ENCODE data around the gene ANKLE1. TPM values are rescaled to one million over a fixed set of nuclear protein-coding genes. Genes with fewer than 3 reads are reported as not detected.

ANKLE1 gene
- total and polyA plus RNA-seq, 8 donors = 0.04 to 0.59 (median 0.13) TPM; not detected in 1

DNA sequence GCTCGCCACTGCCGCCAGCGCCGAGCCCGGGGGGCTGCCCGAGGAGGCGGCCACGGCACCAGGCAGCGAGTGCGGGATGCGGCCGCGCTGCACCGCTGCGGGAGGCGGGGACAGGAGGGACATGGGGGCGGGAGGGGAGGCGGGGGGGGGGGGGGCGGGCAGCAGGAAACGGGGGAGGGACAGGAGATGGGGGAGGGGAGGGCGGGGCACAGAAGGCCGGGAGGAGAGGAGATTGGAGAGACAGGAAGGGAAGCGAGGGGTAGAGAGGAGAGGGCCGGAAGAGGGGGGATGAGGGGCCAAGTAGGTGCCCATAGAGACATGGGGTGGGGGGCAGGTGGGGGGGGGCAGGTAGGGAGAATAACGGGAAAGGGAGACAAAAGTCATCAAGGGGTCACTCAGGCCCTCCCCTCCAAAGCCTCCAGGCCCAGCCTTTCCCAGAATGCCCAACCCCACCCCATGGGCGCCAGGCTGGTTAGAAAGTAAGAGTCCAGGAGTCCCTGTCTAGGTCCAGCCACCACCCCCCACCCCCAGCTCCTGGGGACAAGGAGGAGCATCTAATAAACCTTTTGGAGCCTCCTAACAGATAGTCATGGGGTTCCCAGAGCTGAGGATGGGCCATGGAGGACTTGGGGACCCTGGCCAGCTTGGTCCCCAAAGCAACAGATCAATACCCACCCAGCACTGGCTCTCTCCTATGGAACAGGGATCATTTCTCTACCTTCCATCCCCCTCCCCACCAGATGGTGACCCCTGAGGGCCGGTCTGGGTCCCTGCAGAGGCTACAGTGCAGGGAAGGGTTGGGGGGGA is 45.5 kb upstream of the ANKLE1 start:
- peaks cover 0 to 19% (median 8%) of the 10 kb centered on the region in 3 donors for H3K36me3 ChIP-seq
- no peaks in the 10 kb centered on the region for H3K9me3 ChIP-seq
- peak overlapping the region; percentile 31 to 59 (median 38) for H3K4me3 ChIP-seq
- peak overlapping the region in 3 of 4 donors; percentile 42 to 69 (median 64) for H3K27ac ChIP-seq
- intact Hi-C loops (cut with DNase I) = no loop called here
- peaks cover 5 to 21% (median 9%) of the 10 kb centered on the region in 3 donors for H3K4me1 ChIP-seq
- WGBS, 2 donors = 14 to 19% methylated on average over 12 to 24 of the region's 27 CpGs
- ATAC-seq = peak; percentile 11 to 46 (median 23)
- FAIRE-seq = no peak
- TF ChIP-seq, protein P1, sequence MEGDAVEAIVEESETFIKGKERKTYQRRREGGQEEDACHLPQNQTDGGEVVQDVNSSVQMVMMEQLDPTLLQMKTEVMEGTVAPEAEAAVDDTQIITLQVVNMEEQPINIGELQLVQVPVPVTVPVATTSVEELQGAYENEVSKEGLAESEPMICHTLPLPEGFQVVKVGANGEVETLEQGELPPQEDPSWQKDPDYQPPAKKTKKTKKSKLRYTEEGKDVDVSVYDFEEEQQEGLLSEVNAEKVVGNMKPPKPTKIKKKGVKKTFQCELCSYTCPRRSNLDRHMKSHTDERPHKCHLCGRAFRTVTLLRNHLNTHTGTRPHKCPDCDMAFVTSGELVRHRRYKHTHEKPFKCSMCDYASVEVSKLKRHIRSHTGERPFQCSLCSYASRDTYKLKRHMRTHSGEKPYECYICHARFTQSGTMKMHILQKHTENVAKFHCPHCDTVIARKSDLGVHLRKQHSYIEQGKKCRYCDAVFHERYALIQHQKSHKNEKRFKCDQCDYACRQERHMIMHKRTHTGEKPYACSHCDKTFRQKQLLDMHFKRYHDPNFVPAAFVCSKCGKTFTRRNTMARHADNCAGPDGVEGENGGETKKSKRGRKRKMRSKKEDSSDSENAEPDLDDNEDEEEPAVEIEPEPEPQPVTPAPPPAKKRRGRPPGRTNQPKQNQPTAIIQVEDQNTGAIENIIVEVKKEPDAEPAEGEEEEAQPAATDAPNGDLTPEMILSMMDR (IDR thresholded peaks at IDR 0.05) = no peak
- no peaks in the 10 kb centered on the region for H3K27me3 ChIP-seq
- DNase-seq = peak in 1 of 6 donors; percentile 37

DNA sequence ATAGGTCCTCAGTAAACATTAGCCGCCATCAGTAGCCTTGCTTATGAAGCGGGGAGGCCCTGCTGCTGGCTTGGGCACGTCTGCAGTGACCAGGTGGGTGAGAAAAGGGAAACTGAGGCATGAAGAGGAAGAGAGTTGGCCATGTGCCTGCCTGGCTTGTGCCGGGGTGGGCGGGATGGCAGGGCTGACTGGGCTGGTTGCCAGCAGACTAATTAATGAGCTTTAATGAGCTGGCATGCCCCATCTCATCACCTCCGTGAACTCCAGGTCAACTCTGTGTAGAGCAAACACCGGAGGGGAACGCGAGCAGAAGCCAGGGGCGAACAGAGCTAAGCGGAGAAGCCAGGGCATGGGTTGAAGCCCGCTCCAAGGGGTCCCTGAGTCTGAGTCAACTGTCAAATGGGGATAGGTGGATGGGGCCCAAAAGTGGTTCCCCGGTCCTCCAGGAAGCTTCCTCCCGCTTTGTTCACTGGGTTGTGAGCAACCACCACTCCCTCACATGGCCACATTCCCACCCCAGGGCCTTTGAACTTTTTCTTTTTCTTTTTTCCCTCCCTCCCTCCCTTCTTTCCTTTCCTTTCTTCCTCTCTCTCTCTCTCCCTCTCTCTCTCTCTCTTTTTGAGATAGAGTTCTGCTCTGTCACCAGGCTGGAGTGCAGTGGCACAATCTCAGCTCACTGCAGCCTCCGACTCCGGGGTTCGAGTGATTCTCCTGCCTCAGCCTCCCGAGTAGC is 44.7 kb upstream of the ANKLE1 start:
- H3K36me3 ChIP-seq = peaks cover 0 to 19% (median 7%) of the 10 kb centered on the region in 3 donors
- ATAC-seq (no peak), DNase-seq (peak in 1 of 6 donors; percentile 59), FAIRE-seq (no peak)
- H3K9me3 ChIP-seq = no peaks in the 10 kb centered on the region
- no peak overlapping the region for H3K4me3 ChIP-seq
- H3K27ac ChIP-seq = no peak overlapping the region
- TF ChIP-seq, protein P1 (IDR thresholded peaks at IDR 0.05) = no peak
- H3K4me1 ChIP-seq = peaks cover 5 to 21% (median 9%) of the 10 kb centered on the region in 3 donors
- H3K27me3 ChIP-seq = no peaks in the 10 kb centered on the region
- intact Hi-C loops (cut with DNase I) = no loop called here
- 79 to 81% methylated on average over 18 of the region's 18 CpGs for WGBS, 2 donors

DNA sequence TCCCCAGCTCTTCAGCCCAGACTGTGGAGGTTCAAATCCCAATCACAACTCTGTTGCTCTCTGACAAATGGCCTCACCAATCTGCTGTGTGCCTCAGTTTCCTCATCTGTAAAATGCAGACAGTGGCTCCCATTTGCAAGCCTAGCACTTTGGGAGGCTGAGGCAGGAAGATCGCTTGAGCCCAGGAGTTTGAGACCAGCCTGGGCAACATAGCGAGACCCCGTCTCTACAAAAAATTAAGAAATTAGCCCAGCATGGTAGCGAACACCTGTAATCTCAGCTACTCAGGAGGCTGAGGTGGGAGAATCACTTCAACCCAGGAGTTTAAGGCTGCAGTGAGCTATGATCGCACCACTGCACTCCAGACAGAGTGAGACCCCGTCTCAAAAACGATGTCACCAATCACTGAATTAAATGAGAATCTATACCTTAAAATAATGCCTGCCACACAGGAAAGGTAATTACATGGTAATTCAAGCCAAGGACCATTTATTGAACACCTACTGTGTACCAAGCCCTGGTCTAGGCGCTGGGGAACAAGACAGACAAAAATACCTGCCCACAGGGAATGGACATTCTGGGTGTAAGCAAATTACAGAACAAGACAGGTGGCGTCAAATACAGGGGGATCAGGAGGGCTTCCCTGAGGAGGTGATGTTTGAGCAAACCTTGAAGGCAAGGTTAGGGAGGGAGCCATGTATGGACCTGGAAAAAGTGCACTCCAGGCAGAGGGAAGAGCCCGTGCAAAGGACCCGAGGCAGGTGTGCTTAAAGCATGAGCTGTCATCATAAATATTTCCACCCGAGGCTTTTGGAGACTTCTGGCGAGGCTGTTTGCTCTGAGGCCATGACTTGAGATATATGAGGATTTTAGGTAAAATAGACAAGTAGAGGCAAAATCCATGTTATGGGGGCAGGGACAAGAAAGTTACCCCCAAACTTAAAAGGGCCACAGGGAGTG is 43.7 kb upstream of the ANKLE1 start:
- H3K27me3 ChIP-seq = no peaks in the 10 kb centered on the region
- peaks cover 0 to 9% (median 0%) of the 10 kb centered on the region in 3 donors for H3K36me3 ChIP-seq
- FAIRE-seq (no peak), ATAC-seq (no peak), DNase-seq (no peak)
- no peaks in the 10 kb centered on the region for H3K9me3 ChIP-seq
- 88 to 94% methylated on average over 13 of the region's 13 CpGs for WGBS, 2 donors
- no peak overlapping the region for H3K27ac ChIP-seq
- TF ChIP-seq, protein P1 (IDR thresholded peaks at IDR 0.05) = no peak
- no peak overlapping the region for H3K4me3 ChIP-seq
- intact Hi-C loops (cut with DNase I) = no loop called here
- H3K4me1 ChIP-seq = peaks cover 9 to 26% (median 11%) of the 10 kb centered on the region in 3 donors

DNA sequence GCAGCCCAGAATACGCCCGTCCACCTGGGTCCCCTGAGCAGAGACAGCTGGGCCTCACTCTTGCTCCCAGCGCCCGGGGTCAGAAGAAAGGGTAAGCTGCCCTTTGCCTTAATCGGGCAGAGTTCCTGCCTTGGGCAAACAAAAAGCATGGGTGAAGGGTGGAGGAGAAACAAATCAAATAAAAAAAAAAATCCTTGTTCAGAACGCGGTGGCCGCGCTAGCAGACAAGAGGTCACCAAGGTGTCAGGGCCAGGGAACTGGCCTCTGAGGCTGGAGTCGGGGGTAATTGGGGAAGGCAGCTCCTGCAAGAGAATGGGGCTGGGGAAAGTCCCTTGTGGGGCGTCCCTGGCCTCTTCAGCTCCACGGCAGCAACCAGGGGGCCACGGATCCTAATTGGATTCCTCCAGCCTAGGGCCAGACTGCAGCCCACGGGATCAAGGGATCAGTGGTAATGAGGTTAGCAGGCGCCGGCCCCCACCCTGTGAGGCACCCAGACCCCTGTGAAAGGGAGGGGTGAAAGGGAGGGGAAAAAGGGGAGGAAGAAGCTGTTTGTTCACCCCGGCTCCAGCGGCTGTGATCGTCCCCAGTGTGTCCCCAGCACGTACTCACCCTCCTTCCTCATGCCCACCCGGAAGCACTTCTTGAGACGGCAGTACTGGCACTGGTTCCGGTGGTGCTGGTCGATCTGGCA is 41.5 kb upstream of the ANKLE1 start:
- intact Hi-C loops (cut with DNase I) = no loop called here
- peaks cover 0 to 8% (median 0%) of the 10 kb centered on the region in 3 donors for H3K36me3 ChIP-seq
- FAIRE-seq (no peak), DNase-seq (peak in 1 of 6 donors; percentile 26), ATAC-seq (peak in 1 of 4 donors; percentile 1)
- peaks cover 9 to 24% (median 14%) of the 10 kb centered on the region in 3 donors for H3K4me1 ChIP-seq
- no peak overlapping the region for H3K4me3 ChIP-seq
- H3K27ac ChIP-seq = peak overlapping the region in 3 of 4 donors; percentile 8 to 37 (median 15)
- no peaks in the 10 kb centered on the region for H3K9me3 ChIP-seq
- 37 to 38% methylated on average over 24 of the region's 24 CpGs for WGBS, 2 donors
- H3K27me3 ChIP-seq = no peaks in the 10 kb centered on the region
- TF ChIP-seq, protein P1 (IDR thresholded peaks at IDR 0.05) = no peak
